Mesendoderm (in vitro differentiated cells): ENCODE data around the gene CCDC7.

Source experiments
- DNase-seq: peaks from one replicate; pipeline ENCODE4 v3.0.0; 2013
- H2AK5ac ChIP-seq: 2 replicates; pipeline ENCODE4 v1.6.1; 2013; ENCODE audit warnings: low read length, inconsistent platforms
- H2BK120ac ChIP-seq: 2 replicates; pipeline ENCODE4 v1.6.1; 2013; ENCODE audit warnings: low read depth, mild to moderate bottlenecking, low read length, moderate library complexity, mixed read lengths
- H2BK15ac ChIP-seq: replicated peaks from 2 replicates; pipeline ENCODE4 v1.6.1; 2013; ENCODE audit warnings: low read depth, mild to moderate bottlenecking, moderate library complexity
- H2BK5ac ChIP-seq: 2 replicates; pipeline ENCODE4 v1.6.1; 2013; ENCODE audit warnings: low read length, inconsistent platforms
- H3K18ac ChIP-seq: 2 replicates; pipeline ENCODE4 v1.6.1; 2013; ENCODE audit warnings: mild to moderate bottlenecking, low read length, mixed read lengths
- H3K23ac ChIP-seq: one replicate; pipeline ENCODE4 v1.6.1; 2013; ENCODE audit warnings: low read length
- H3K27ac ChIP-seq: 2 replicates; pipeline ENCODE4 v1.5.1; 2013; ENCODE audit warnings: low read depth, mild to moderate bottlenecking, inconsistent platforms, low read length, moderate library complexity
- H3K27me3 ChIP-seq: 2 replicates; pipeline ENCODE4 v1.6.1; 2013; ENCODE audit warnings: low read length, control low read depth, mild to moderate bottlenecking, inconsistent platforms; ENCODE audit not compliant: insufficient read depth, poor library complexity
- H3K36me3 ChIP-seq: 2 replicates; pipeline ENCODE4 v1.6.1; 2013; ENCODE audit warnings: low read length, inconsistent platforms; ENCODE audit not compliant: control insufficient read depth, insufficient read depth
- H3K4ac ChIP-seq: one replicate; pipeline ENCODE4 v1.6.1; 2013; ENCODE audit warnings: low read depth, mild to moderate bottlenecking, low read length, moderate library complexity
- H3K4me1 ChIP-seq: 2 replicates; pipeline ENCODE4 v1.6.1; 2013; ENCODE audit warnings: low read depth, low read length, inconsistent platforms; ENCODE audit not compliant: control insufficient read depth
- H3K4me2 ChIP-seq: 2 replicates; pipeline ENCODE4 v1.6.1; 2013; ENCODE audit warnings: low read length
- H3K4me3 ChIP-seq: 2 replicates; pipeline ENCODE4 v1.5.1; 2013; ENCODE audit warnings: mild to moderate bottlenecking, low read length
- H3K56ac ChIP-seq: one replicate; pipeline ENCODE4 v1.6.1; 2013; ENCODE audit warnings: low read length
- H3K79me1 ChIP-seq: 2 replicates; pipeline ENCODE4 v1.6.1; 2013; ENCODE audit warnings: low read length, inconsistent platforms
- H3K79me2 ChIP-seq: 2 replicates; pipeline ENCODE4 v1.6.1; 2013; ENCODE audit warnings: mild to moderate bottlenecking, low read length; ENCODE audit not compliant: control insufficient read depth, insufficient read depth
- H3K9ac ChIP-seq: 2 replicates; pipeline ENCODE4 v1.6.1; 2013; ENCODE audit warnings: low read length, inconsistent platforms
- H4K5ac ChIP-seq: one replicate; pipeline ENCODE4 v1.6.1; 2013; ENCODE audit warnings: low read length
- H4K8ac ChIP-seq: one replicate; pipeline ENCODE4 v1.6.1; 2013; ENCODE audit warnings: low read depth, mild to moderate bottlenecking, control low read depth, low read length, moderate library complexity
- WGBS: extraction: QIAGEN DNeasy Blood & Tissue Kit; methylation state at CpG from one replicate; pipeline ENCODE4 v1.1.7; 2013; ENCODE audit warnings: low lambda C conversion rate, missing lambda C conversion rate; ENCODE audit not compliant: insufficient coverage; ENCODE audit errors: extremely low coverage; 5-methylcytosine and 5-hydroxymethylcytosine counted together

Gene CCDC7

DNA sequence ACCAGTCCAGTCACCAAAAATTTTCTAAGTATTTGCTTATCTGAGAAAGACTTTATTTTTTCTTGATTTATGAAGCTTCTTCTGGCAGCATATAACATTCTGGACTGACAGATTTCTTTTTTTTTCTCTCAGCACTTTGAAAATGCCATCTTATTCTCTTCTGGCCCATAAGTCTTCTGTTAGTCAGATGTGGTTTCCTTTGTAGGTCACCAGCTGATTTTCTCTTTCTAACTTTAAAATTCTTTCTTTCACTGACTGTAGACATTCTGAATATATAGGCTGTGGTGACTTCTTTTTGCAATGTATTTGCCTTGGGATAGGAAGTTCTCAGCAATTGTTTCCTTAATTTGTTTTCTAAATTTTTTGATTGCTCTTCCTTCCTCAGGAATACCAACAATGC lies 172.5 kb downstream of the CCDC7 start:
- no peak overlapping the region for H3K4me2 ChIP-seq
- no peak overlapping the region for H3K27ac ChIP-seq
- H3K18ac ChIP-seq = no peak overlapping the region
- no peaks in the 10 kb centered on the region for H3K79me1 ChIP-seq
- H3K27me3 ChIP-seq = no peaks in the 10 kb centered on the region
- H3K23ac ChIP-seq = no peak overlapping the region
- no peak overlapping the region for H2BK5ac ChIP-seq
- H2BK15ac ChIP-seq = no peak overlapping the region
- H4K5ac ChIP-seq = no peak overlapping the region
- no peak overlapping the region for H3K4me3 ChIP-seq
- H3K79me2 ChIP-seq = no peaks in the 10 kb centered on the region
- H4K8ac ChIP-seq = no peak overlapping the region
- DNase-seq = no peak
- H3K4me1 ChIP-seq = no peaks in the 10 kb centered on the region
- H3K4ac ChIP-seq = no peak overlapping the region
- H2BK120ac ChIP-seq = no peak overlapping the region
- H3K9ac ChIP-seq = no peak overlapping the region
- H3K56ac ChIP-seq = no peak overlapping the region
- no peak overlapping the region for H2AK5ac ChIP-seq
- no peaks in the 10 kb centered on the region for H3K36me3 ChIP-seq

GRCh38 chr10:32621969-32622368 lies 176.0 kb downstream of the CCDC7 start:
- Histone ChIP-seq H3K79me2 (no peaks in the 10 kb centered on the region), H3K56ac (no peak overlapping the region), H3K9ac (no peak overlapping the region), H2BK15ac (no peak overlapping the region), H2BK120ac (no peak overlapping the region), H3K4me1 (no peaks in the 10 kb centered on the region), H3K18ac (no peak overlapping the region), H3K27me3 (no peaks in the 10 kb centered on the region), H2AK5ac (no peak overlapping the region), H3K36me3 (no peaks in the 10 kb centered on the region), H2BK5ac (no peak overlapping the region), H3K4ac (no peak overlapping the region), H4K8ac (no peak overlapping the region), H3K23ac (no peak overlapping the region), H3K4me3 (no peak overlapping the region), H3K27ac (no peak overlapping the region), H3K79me1 (no peaks in the 10 kb centered on the region), H4K5ac (no peak overlapping the region), H3K4me2 (no peak overlapping the region)
- DNase-seq = no peak
- WGBS = no CpG with 5 or more reads among the region's 1 CpG

- H3K36me3 ChIP-seq = no peaks in the 10 kb centered on the region
- no peak overlapping the region for H4K8ac ChIP-seq
- no peak overlapping the region for H3K4ac ChIP-seq
- WGBS = no CpG with 5 or more reads among the region's 2 CpGs
- H3K4me1 ChIP-seq = no peaks in the 10 kb centered on the region
- no peaks in the 10 kb centered on the region for H3K27me3 ChIP-seq
- no peak overlapping the region for H3K9ac ChIP-seq
- no peaks in the 10 kb centered on the region for H3K79me2 ChIP-seq
- no peak overlapping the region for H2BK5ac ChIP-seq
- H2BK15ac ChIP-seq = no peak overlapping the region
- no peak overlapping the region for H3K27ac ChIP-seq
- H2BK120ac ChIP-seq = no peak overlapping the region
- no peaks in the 10 kb centered on the region for H3K79me1 ChIP-seq
- no peak overlapping the region for H3K18ac ChIP-seq
- H4K5ac ChIP-seq = no peak overlapping the region
- DNase-seq = no peak
- no peak overlapping the region for H3K4me2 ChIP-seq
- no peak overlapping the region for H3K4me3 ChIP-seq
- H3K56ac ChIP-seq = no peak overlapping the region
- no peak overlapping the region for H2AK5ac ChIP-seq
- no peak overlapping the region for H3K23ac ChIP-seq
Measured at GRCh38 chr10:32622409-32622808, 176.5 kb downstream of the CCDC7 start.

- 67% methylated on average over 1 of the region's 1 CpG for WGBS
- H3K4me1 ChIP-seq = no peaks in the 10 kb centered on the region
- H4K5ac ChIP-seq = no peak overlapping the region
- no peaks in the 10 kb centered on the region for H3K27me3 ChIP-seq
- no peak overlapping the region for H2BK120ac ChIP-seq
- H3K4me3 ChIP-seq = no peak overlapping the region
- no peak overlapping the region for H2AK5ac ChIP-seq
- H2BK5ac ChIP-seq = no peak overlapping the region
- H3K79me1 ChIP-seq = no peaks in the 10 kb centered on the region
- no peaks in the 10 kb centered on the region for H3K36me3 ChIP-seq
- no peak overlapping the region for H3K9ac ChIP-seq
- H4K8ac ChIP-seq = no peak overlapping the region
- no peak overlapping the region for H3K4ac ChIP-seq
- no peak overlapping the region for H3K56ac ChIP-seq
- no peak overlapping the region for H3K18ac ChIP-seq
- H3K23ac ChIP-seq = no peak overlapping the region
- H3K79me2 ChIP-seq = no peaks in the 10 kb centered on the region
- DNase-seq = no peak
- no peak overlapping the region for H3K27ac ChIP-seq
- H2BK15ac ChIP-seq = no peak overlapping the region
- H3K4me2 ChIP-seq = no peak overlapping the region
Measured at GRCh38 chr10:32627183-32627582, 181.2 kb downstream of the CCDC7 start.

DNA sequence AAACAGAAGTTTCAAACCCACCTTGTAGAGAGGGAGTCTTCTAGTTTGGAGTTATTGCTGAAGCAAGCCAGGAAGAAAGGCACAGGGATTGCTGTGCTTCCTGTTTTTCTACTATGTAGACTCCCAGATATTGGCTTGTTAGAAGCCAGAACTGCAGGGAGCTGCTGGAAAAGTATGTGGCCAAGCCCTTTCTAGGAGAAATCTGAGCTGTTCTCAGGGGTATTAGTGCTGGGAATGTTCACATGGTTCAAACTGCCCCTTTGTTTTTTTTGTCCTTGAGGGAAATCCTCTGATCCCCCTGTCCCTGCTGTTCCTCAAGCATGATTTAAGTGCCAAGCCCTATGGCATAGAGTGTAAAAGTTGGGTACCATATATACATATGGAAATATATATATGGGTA lies 184.0 kb downstream of the CCDC7 start:
- Histone ChIP-seq H3K4me3 (no peak overlapping the region), H3K23ac (no peak overlapping the region), H3K4ac (no peak overlapping the region), H3K9ac (no peak overlapping the region), H3K27ac (no peak overlapping the region), H3K56ac (no peak overlapping the region), H3K18ac (no peak overlapping the region), H4K5ac (no peak overlapping the region), H3K4me2 (no peak overlapping the region), H3K79me2 (no peaks in the 10 kb centered on the region), H4K8ac (no peak overlapping the region), H2BK120ac (no peak overlapping the region), H2BK15ac (no peak overlapping the region), H2BK5ac (no peak overlapping the region), H3K79me1 (no peaks in the 10 kb centered on the region), H3K36me3 (no peaks in the 10 kb centered on the region), H3K27me3 (no peaks in the 10 kb centered on the region), H2AK5ac (no peak overlapping the region), H3K4me1 (no peaks in the 10 kb centered on the region)
- DNase-seq = peak; percentile 4

DNA sequence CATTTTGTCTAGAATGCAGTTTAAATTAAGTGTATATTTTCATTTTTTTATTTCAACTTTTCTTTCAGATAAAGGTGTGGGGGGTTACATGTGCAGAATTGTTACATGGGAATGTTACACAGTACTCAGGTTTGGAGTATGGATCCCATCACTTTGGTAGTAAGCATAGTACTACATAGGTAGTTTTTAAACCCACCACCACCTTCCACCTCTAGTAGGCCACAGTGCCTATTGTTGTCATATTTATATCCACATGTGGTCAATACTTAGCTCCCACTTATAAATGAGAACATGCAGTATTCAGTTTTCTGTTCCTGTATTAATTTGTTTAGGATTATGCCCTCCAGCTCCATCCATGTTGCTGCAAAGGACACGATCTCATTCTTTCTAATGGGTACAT lies 200.6 kb downstream of the CCDC7 start:
- Histone ChIP-seq H3K4me3 (no peak overlapping the region), H4K8ac (no peak overlapping the region), H3K79me2 (no peaks in the 10 kb centered on the region), H3K23ac (no peak overlapping the region), H3K27ac (no peak overlapping the region), H2AK5ac (no peak overlapping the region), H3K27me3 (no peaks in the 10 kb centered on the region), H3K4ac (no peak overlapping the region), H2BK15ac (no peak overlapping the region), H4K5ac (no peak overlapping the region), H3K56ac (no peak overlapping the region), H3K4me1 (no peaks in the 10 kb centered on the region), H2BK5ac (no peak overlapping the region), H3K18ac (no peak overlapping the region), H3K9ac (no peak overlapping the region), H3K4me2 (no peak overlapping the region), H3K79me1 (no peaks in the 10 kb centered on the region), H3K36me3 (no peaks in the 10 kb centered on the region), H2BK120ac (no peak overlapping the region)
- WGBS = no CpG with 5 or more reads among the region's 1 CpG
- no peak for DNase-seq
